OCI-LY1 (cell line): ENCODE measurements around the gene TMEM144.

Experiments
- H2AFZ ChIP-seq: fragments of 200-600 bp; sonication (generic), shearing (Covaris generic); 2 replicates; pipeline ENCODE4 v1.6.0; 2014; ENCODE audit warnings: antibody characterized with exemption, mild to moderate bottlenecking, low read length
- H3F3A ChIP-seq: fragments of 200-600 bp; sonication (generic), shearing (Covaris generic); 2 replicates; pipeline ENCODE4 v1.6.0; 2014; ENCODE audit warnings: mild to moderate bottlenecking, antibody characterized with exemption, low read length, moderate library complexity; ENCODE audit not compliant: insufficient read depth
- H3K27ac ChIP-seq: fragments of 200-600 bp; sonication (generic); 2 replicates; pipeline ENCODE4 v1.5.1; 2014; ENCODE audit warnings: low read length, mixed run types, mild to moderate bottlenecking, low read depth; ENCODE audit not compliant: poor library complexity, severe bottlenecking
- H3K27me3 ChIP-seq: fragments of 200-600 bp; sonication (generic); 2 replicates; pipeline ENCODE4 v1.6.0; 2014; ENCODE audit warnings: antibody characterized with exemption, mild to moderate bottlenecking, low read length, moderate library complexity; ENCODE audit not compliant: insufficient read depth
- H3K36me3 ChIP-seq: fragments of 200-600 bp; sonication (generic); 2 replicates; pipeline ENCODE4 v1.6.1; 2014; ENCODE audit warnings: mild to moderate bottlenecking, antibody characterized with exemption, low read length, moderate library complexity, mixed read lengths; ENCODE audit not compliant: insufficient read depth
- H3K4me1 ChIP-seq: fragments of 200-600 bp; sonication (generic); 2 replicates; pipeline ENCODE4 v1.5.1; 2014; ENCODE audit warnings: mild to moderate bottlenecking, low read length, moderate library complexity; ENCODE audit not compliant: insufficient read depth, severe bottlenecking
- H3K4me2 ChIP-seq: fragments of 200-600 bp; sonication (generic), shearing (Covaris generic); 2 replicates; pipeline ENCODE4 v1.6.1; 2014; ENCODE audit warnings: low read length
- H3K4me3 ChIP-seq: fragments of 200-600 bp; sonication (generic); 2 replicates; pipeline ENCODE4 v1.5.1; 2014; ENCODE audit warnings: low read length, low read depth, mild to moderate bottlenecking, mixed read lengths; ENCODE audit not compliant: poor library complexity, severe bottlenecking
- H3K79me2 ChIP-seq: fragments of 200-600 bp; shearing (Covaris generic); 2 replicates; pipeline ENCODE4 v1.6.1; 2016; ENCODE audit warnings: mixed run types, low read length, mixed read lengths; ENCODE audit not compliant: insufficient read depth
- H3K9ac ChIP-seq: fragments of 200-600 bp; sonication (generic), shearing (Covaris generic); 2 replicates; pipeline ENCODE4 v1.6.1; 2014; ENCODE audit warnings: mild to moderate bottlenecking, low read length, mixed read lengths
- H3K9me2 ChIP-seq: fragments of 200-600 bp; sonication (generic), shearing (Covaris generic); 2 replicates; pipeline ENCODE4 v1.6.1; 2014; ENCODE audit warnings: low read depth, mild to moderate bottlenecking, low read length, mixed read lengths
- H3K9me3 ChIP-seq: fragments of 200-600 bp; shearing (Covaris generic); 2 replicates; pipeline ENCODE4 v1.6.1; 2014; ENCODE audit warnings: low read length, mixed read lengths
- H4K20me1 ChIP-seq: fragments of 200-600 bp; sonication (generic), shearing (Covaris generic); 2 replicates; pipeline ENCODE4 v1.6.0; 2016; ENCODE audit warnings: mild to moderate bottlenecking, low read length; ENCODE audit not compliant: insufficient read depth
- EZH2 ChIP-seq: fragments of 200-600 bp; sonication (generic), shearing (Covaris generic); IDR thresholded peaks from 2 replicates; pipeline ENCODE4 v1.8.0; 2017; ENCODE audit warnings: borderline replicate concordance, mixed run types, mild to moderate bottlenecking, antibody characterized with exemption, low read length, moderate library complexity, mixed read lengths
- TF ChIP-seq, protein P1 (sequence below): fragments of 200-600 bp; sonication (generic), shearing (Covaris generic); IDR thresholded peaks from 2 replicates; pipeline ENCODE4 v1.5.1; 2017; ENCODE audit warnings: mild to moderate bottlenecking, antibody characterized with exemption, low read length, moderate library complexity, mixed read lengths

The TMEM144 gene

GRCh38 chr4:158255727-158256324 lies 45.5 kb downstream of the TMEM144 start:
- H3F3A ChIP-seq = no peaks in the 10 kb centered on the region
- H3K27me3 ChIP-seq = no peaks in the 10 kb centered on the region
- H3K9ac ChIP-seq = no peak overlapping the region
- H3K4me2 ChIP-seq = no peak overlapping the region
- no peaks in the 10 kb centered on the region for H3K9me3 ChIP-seq
- no peaks in the 10 kb centered on the region for H3K9me2 ChIP-seq
- peaks cover 3% of the 10 kb centered on the region for H3K4me1 ChIP-seq
- no peak overlapping the region for H3K27ac ChIP-seq
- no peak overlapping the region for H3K4me3 ChIP-seq
- H2AFZ ChIP-seq = no peak overlapping the region
- H3K79me2 ChIP-seq = no peaks in the 10 kb centered on the region
- H3K36me3 ChIP-seq = no peaks in the 10 kb centered on the region
- no peak for TF ChIP-seq EZH2
- TF ChIP-seq, protein P1, sequence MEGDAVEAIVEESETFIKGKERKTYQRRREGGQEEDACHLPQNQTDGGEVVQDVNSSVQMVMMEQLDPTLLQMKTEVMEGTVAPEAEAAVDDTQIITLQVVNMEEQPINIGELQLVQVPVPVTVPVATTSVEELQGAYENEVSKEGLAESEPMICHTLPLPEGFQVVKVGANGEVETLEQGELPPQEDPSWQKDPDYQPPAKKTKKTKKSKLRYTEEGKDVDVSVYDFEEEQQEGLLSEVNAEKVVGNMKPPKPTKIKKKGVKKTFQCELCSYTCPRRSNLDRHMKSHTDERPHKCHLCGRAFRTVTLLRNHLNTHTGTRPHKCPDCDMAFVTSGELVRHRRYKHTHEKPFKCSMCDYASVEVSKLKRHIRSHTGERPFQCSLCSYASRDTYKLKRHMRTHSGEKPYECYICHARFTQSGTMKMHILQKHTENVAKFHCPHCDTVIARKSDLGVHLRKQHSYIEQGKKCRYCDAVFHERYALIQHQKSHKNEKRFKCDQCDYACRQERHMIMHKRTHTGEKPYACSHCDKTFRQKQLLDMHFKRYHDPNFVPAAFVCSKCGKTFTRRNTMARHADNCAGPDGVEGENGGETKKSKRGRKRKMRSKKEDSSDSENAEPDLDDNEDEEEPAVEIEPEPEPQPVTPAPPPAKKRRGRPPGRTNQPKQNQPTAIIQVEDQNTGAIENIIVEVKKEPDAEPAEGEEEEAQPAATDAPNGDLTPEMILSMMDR = peak; percentile 63
- no peaks in the 10 kb centered on the region for H4K20me1 ChIP-seq

GRCh38 chr4:158259955-158260575 lies 49.8 kb downstream of the TMEM144 start:
- no peak for TF ChIP-seq EZH2
- TF ChIP-seq, protein P1 = peak; percentile 46; the same call in 1 of the 2 replicates
- Histone ChIP-seq H3K4me1 (no peaks in the 10 kb centered on the region), H3K9me2 (no peaks in the 10 kb centered on the region), H2AFZ (no peak overlapping the region), H3F3A (no peaks in the 10 kb centered on the region), H4K20me1 (no peaks in the 10 kb centered on the region), H3K4me2 (no peak overlapping the region), H3K9ac (no peak overlapping the region), H3K4me3 (no peak overlapping the region), H3K9me3 (no peaks in the 10 kb centered on the region), H3K79me2 (no peaks in the 10 kb centered on the region), H3K36me3 (no peaks in the 10 kb centered on the region), H3K27ac (no peak overlapping the region), H3K27me3 (no peaks in the 10 kb centered on the region)

DNA sequence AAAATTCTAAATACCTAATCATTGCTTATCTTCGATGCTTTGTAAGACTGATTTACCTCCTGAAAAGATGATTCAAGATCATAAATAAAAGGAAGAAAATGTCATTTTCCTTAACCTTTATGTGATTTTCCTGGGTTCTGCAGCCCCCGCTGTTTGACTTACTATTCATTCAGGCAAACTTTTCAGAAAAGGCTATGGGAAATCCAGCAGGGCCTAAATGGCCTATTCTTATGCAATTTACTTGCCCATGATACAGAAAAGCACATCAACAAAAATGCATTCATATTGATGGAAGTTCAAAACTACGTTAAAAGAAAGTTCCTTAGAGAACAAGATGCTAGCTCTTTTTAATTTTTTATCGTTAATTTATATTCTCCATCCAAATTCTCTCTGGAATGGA lies 51.2 kb downstream of the TMEM144 start:
- H4K20me1 ChIP-seq = no peaks in the 10 kb centered on the region
- no peaks in the 10 kb centered on the region for H3K9me2 ChIP-seq
- no peak overlapping the region for H3K27ac ChIP-seq
- no peaks in the 10 kb centered on the region for H3K27me3 ChIP-seq
- H3K4me3 ChIP-seq = no peak overlapping the region
- H3K36me3 ChIP-seq = no peaks in the 10 kb centered on the region
- H3K4me1 ChIP-seq = no peaks in the 10 kb centered on the region
- no peak overlapping the region for H3K4me2 ChIP-seq
- H3K9me3 ChIP-seq = no peaks in the 10 kb centered on the region
- H3K79me2 ChIP-seq = no peaks in the 10 kb centered on the region
- TF ChIP-seq, protein P1 = no peak
- TF ChIP-seq EZH2 = no peak
- no peak overlapping the region for H2AFZ ChIP-seq
- no peak overlapping the region for H3K9ac ChIP-seq
- H3F3A ChIP-seq = no peaks in the 10 kb centered on the region
